GM12874 (cell line): ENCODE results near the gene CEACAM1.

Experiments
- TF ChIP-seq, protein P1 (sequence below): IDR thresholded peaks from 2 replicates; pipeline ENCODE4 v1.5.1; 2011; ENCODE audit warnings: low read depth, mild to moderate bottlenecking, control low read depth, low read length, moderate library complexity; ENCODE audit not compliant: insufficient read depth

CEACAM1 gene

DNA sequence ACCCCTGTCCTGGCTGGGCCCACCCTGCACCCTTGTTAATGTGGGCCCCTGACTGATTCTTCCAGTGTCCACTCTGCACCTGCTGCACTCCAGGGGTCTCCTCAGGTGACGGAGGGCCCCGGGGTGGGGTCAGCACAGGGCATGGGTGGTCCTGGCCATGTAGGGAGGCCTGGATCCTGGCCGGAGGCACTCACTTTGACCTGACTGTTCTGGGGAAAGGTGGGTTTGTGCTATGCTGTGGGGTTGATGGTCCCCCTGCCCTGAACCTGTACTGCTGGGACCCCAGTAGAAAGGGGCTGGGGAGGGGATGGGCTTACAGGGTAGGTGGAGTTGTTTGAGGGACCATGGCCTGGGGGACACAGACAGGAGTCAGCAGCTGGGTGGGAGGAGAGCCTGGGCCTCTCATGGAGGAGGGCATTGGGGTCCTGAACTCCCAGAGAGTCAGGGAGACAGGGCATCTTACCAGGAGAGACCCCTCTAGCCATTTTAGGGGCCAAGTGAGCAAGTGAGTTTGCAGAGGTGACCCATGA is 25.8 kb upstream of the CEACAM1 start:
- TF ChIP-seq, protein P1, sequence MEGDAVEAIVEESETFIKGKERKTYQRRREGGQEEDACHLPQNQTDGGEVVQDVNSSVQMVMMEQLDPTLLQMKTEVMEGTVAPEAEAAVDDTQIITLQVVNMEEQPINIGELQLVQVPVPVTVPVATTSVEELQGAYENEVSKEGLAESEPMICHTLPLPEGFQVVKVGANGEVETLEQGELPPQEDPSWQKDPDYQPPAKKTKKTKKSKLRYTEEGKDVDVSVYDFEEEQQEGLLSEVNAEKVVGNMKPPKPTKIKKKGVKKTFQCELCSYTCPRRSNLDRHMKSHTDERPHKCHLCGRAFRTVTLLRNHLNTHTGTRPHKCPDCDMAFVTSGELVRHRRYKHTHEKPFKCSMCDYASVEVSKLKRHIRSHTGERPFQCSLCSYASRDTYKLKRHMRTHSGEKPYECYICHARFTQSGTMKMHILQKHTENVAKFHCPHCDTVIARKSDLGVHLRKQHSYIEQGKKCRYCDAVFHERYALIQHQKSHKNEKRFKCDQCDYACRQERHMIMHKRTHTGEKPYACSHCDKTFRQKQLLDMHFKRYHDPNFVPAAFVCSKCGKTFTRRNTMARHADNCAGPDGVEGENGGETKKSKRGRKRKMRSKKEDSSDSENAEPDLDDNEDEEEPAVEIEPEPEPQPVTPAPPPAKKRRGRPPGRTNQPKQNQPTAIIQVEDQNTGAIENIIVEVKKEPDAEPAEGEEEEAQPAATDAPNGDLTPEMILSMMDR: no peak

DNA sequence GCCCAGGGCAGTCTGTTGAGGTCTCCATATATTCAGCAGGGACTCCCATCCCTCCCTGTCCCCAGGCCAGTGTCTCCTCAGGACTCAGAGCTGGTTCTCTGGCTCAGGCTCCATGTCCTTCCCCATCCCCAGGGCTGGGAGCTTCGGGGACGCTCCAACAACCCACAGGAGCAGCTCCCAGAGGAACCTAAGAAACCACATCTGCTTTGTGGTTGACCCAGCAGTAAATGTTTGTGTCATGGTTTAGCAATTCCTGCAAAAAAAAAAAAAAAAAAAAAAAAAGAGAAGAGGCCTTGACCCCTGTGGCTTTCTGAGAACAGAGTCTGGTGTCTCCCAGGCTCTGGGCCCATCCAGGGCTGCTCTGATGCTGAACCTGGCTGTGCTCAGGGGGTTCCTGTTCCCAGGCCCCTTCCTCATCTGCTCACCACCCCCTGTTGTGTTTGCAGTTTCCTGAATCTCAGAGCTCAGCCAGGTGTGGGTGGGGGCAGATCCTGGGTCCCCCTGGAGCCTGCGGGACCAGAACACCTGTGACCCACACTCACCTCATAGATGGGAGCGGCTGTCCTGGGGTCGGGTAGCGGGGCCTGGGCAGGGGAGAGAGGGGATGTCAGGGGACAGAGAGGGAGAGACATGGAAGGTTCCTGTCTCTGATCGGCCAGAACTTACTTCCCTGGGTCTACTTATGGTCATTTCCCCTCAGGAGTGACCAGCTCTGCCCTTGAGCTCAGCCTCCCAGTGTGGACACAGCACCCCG is 25.2 kb upstream of the CEACAM1 start:
- TF ChIP-seq, protein P1: no peak

DNA sequence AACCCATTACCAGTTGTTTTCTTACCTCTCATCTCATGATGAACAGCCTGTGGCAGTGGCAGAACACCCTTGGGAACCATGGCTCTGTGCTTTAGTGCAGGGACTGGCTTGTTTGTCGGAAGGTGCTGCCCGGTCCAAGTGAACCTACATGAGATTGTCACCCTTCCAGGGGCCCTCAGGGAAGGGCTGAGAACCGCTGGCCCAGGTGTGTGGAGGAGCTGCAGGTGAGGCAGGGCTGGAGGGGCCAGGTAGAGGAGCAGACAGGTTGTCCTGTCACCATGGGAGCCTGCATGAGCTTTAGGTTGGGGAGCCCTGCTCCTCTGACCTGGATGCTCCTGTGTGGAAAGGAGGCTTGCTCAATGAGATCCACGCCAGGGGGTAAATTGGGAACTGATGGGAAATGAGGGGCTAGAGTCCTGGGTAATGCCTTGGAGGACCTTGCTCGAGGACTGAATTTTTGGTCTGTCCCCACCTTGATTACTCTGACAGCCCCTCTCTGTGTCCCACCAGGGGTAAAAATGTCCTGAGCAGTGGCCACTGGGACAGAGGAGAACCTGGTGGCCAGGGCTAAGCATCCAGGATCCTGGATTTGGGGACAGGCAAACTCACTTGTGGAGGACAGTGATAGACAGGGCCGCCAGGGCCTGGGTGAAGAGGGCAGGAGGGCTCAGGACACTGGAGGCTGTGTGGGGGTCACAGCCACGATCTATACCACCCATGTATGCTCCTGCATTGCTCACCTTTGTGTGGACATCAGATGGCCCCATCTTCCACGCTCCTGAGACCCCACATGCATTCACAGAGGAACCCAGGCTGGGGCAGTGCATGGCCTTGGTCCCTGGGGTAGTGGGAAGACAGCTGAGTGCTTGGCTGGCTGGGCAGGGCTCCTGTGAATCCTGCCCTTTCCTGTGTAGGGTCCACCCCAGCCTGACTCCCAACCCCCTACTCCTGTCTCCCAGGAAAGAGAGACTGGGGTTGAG is 24.1 kb upstream of the CEACAM1 start:
- TF ChIP-seq, protein P1: no peak

DNA sequence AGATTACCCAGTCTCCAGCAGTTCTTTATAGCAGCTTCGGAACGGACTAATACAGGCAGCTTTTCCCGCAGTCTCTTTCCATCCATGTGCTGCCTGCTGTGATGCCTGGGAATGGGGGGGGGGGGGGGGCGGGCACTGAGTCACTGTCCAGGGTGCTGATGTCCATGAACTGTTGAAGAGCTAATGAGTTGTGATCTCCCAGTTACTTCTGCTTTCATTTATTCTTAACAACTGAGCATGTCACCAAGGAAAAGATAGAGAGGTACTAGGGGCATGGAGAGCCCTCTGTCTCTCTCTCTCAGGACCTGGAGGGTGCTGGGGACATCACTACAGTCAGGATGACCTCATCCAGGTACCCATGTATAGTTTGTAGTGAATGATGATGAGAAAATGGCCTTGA is 20.3 kb upstream of the CEACAM1 start:
- TF ChIP-seq, protein P1: no peak

DNA sequence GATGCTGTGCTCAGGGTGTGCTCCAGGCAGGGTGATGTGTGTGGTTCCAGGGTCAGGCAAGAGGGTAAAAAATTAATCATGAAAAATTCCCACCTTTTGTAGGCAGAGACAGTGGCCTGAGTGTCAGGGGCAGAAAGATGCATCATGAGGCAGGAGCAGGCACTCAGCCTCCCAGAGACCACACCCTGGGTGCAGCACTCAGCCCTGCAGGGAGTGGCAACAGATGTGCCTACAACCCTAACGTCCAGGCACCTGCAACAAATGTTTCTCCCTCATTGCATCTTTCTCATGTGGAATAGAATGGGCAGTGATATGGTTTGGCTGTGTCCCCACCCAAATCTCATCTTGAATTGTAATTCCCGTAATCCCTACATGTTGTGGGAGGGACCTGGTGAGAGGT is 19.6 kb upstream of the CEACAM1 start:
- TF ChIP-seq, protein P1: no peak

DNA sequence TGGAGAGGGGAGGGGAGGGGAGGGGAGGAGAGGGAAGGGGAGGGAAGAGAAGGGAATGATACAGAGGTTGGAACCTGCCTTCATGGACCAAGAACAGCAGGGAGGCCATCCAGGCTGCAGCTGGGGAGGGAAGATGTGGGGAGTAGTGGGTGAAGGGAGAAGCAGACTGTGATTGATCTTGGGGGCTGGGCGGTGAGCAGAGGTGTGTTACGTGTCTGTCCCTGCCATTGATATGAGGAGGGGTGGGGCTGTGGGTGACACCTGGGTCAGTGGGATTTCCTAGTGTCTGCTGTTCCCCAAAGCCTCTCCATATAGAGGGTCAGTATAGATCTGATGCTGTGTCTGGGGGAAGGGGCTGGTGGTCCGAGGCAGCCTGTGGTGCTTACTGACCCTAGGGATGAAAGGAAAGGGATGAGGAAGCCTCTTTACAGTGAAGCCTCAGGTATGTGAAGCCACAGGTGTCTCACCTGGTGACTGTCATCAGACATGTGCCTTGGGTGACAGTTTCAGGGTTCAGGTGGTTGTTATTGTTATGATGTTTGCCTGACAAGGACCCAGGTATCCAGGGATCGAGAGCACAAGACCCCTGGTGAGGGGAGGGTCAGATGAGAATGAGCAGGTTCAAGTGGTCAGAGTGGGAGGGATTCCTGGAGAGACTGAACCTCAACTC is 18.7 kb upstream of the CEACAM1 start:
- TF ChIP-seq, protein P1: no peak
